ENCODE measurements around the gene SGF29.
"Not testable (repeated sequence)": the region's sequence is repeated elsewhere in the genome, so short reads cannot be mapped to it uniquely, and the experiment has no call there.

DNA sequence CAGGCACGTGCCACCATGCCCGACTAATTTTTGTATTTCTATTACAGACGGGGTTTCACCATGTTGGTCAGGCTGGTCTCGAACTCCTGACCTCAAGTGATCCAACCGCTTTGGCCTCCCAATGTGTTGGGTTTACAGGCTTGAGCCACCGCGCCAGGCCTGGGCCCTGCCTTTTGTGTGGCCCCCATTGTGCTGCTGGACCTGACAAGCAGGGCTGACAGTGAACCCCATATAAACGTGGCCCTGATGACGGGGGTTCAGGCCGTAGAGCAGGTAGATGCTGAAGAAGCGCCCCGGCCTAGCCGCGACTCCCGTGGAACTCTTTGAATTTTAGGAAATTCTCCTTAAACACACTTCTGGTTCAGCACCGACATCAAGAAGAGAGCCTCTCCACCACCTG, 60.8 kb downstream of the SGF29 start:
- TF ChIP-seq, protein P1, sequence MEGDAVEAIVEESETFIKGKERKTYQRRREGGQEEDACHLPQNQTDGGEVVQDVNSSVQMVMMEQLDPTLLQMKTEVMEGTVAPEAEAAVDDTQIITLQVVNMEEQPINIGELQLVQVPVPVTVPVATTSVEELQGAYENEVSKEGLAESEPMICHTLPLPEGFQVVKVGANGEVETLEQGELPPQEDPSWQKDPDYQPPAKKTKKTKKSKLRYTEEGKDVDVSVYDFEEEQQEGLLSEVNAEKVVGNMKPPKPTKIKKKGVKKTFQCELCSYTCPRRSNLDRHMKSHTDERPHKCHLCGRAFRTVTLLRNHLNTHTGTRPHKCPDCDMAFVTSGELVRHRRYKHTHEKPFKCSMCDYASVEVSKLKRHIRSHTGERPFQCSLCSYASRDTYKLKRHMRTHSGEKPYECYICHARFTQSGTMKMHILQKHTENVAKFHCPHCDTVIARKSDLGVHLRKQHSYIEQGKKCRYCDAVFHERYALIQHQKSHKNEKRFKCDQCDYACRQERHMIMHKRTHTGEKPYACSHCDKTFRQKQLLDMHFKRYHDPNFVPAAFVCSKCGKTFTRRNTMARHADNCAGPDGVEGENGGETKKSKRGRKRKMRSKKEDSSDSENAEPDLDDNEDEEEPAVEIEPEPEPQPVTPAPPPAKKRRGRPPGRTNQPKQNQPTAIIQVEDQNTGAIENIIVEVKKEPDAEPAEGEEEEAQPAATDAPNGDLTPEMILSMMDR (optimal IDR thresholded peaks at IDR 0.05 in 1 of 3, IDR thresholded peaks at IDR 0.05 in 1 of 3, conservative IDR thresholded peaks at IDR 0.05 in 1 of 3; ENCODE audit: extremely low read depth in 1 of 3, insufficient read depth in 2 of 3, low read length in 3 of 3): not testable (repeated sequence)
- not testable (repeated sequence) for TF ChIP-seq EZH2 (IDR thresholded peaks at IDR 0.05; ENCODE audit: low read length)
